CD4-positive, alpha-beta T cell (primary cell): ENCODE results near the gene USP32. TPM values are rescaled to one million over a fixed set of nuclear protein-coding genes. Genes with fewer than 3 reads are reported as not detected.
"Not testable (repeated sequence)": the region's sequence is repeated elsewhere in the genome, so short reads cannot be mapped to it uniquely, and the experiment has no call there.

Experiments used
- ATAC-seq: fragments of 200-7000 bp; cut with Tn5 transposase; one replicate; pipeline ENCODE4 v1.10.0; 2022; ENCODE audit warnings: mild to moderate bottlenecking; ENCODE audit not compliant: poor library complexity
- CTCF ChIA-PET: fragments of 350-600 bp; sonication (Branson Sonifier 250); formaldehyde crosslinking; loops from one replicate; lab custom pipeline; 2021; ENCODE audit warnings: antibody characterized with exemption, inconsistent platforms; lab: Charles Lee
- POLR2A ChIA-PET: fragments of 350-600 bp; sonication (Branson Sonifier 250); formaldehyde crosslinking; loops from one replicate; lab custom pipeline; 2021; ENCODE audit warnings: antibody characterized with exemption, inconsistent platforms; lab: Charles Lee
- DNase-seq, 14 experiments: peaks; one replicate each; pipeline ENCODE4 v3.0.0-alpha.2; 2013 to 2020; ENCODE audit warnings: mixed read lengths in 2 of 14
- H3K27ac ChIP-seq, 2 donors: one replicate each; pipeline versions ENCODE4 v1.5.1 to v1.7.0; 2013; ENCODE audit warnings: low read length in 2 of 2, low read depth in 1 of 2, mild to moderate bottlenecking in 1 of 2
- H3K27me3 ChIP-seq, 2 experiments: 1 replicate in 1 of 2; 2 replicates in 1 of 2; pipeline versions ENCODE4 v1.6.1 to v1.7.0; 2013; ENCODE audit warnings: low read length in 2 of 2, control low read depth in 1 of 2, mild to moderate bottlenecking in 1 of 2, moderate library complexity in 1 of 2; ENCODE audit not compliant: insufficient read depth in 2 of 2, control insufficient read depth in 1 of 2
- H3K36me3 ChIP-seq: one replicate; pipeline ENCODE4 v1.6.1; 2013; ENCODE audit warnings: low read length, control low read depth; ENCODE audit not compliant: insufficient read depth
- H3K4me1 ChIP-seq: one replicate; pipeline ENCODE4 v1.6.1; 2013; ENCODE audit warnings: low read length, control low read depth; ENCODE audit not compliant: insufficient read depth
- H3K4me3 ChIP-seq: one replicate; pipeline ENCODE4 v1.5.1; 2013; ENCODE audit warnings: mild to moderate bottlenecking, low read length, moderate library complexity
- H3K9me3 ChIP-seq, 2 experiments: 1 replicate in 1 of 2; 2 replicates in 1 of 2; pipeline versions ENCODE4 v1.6.1 to v1.7.0; 2013; ENCODE audit warnings: low read length in 2 of 2, mild to moderate bottlenecking in 2 of 2, control low read depth in 1 of 2, moderate library complexity in 1 of 2; ENCODE audit not compliant: control insufficient read depth in 1 of 2, insufficient read depth in 1 of 2
- H3K27ac Mint-ChIP-seq: one replicate; pipeline ENCODE4 v1.8.0; 2020; ENCODE audit warnings: mixed read lengths
- H3K27me3 Mint-ChIP-seq: one replicate; pipeline ENCODE4 v1.8.0; 2021; ENCODE audit warnings: mixed read lengths
- H3K36me3 Mint-ChIP-seq: one replicate; pipeline ENCODE4 v1.8.0; 2021; ENCODE audit warnings: low read depth, mixed read lengths
- H3K4me1 Mint-ChIP-seq: one replicate; pipeline ENCODE4 v1.8.0; 2021; ENCODE audit warnings: low read depth, mixed read lengths
- H3K4me3 Mint-ChIP-seq: one replicate; pipeline ENCODE4 v1.8.0; 2020; ENCODE audit warnings: mild to moderate bottlenecking, mixed read lengths
- H3K9me3 Mint-ChIP-seq: one replicate; pipeline ENCODE4 v1.8.0; 2020; ENCODE audit warnings: mixed read lengths
- intact Hi-C, 2 experiments: fragments of 100-400 bp; cut with DNase I in 1 of 2; cut with micrococcal nuclease in 1 of 2; formaldehyde crosslinking; loops; one replicate each; pipeline versions ENCODE4 v1.15.1 to v1.9.0; 2023 to 2025; cut with DNase I, micrococcal nuclease
- total RNA-seq, 174 experiments: library from RNA in 2 of 174; stranded (reverse) in 2 of 174; gene quantifications; one replicate each; pipeline ENCODE4 v1.2.3 and lab custom pipeline; 2021 to 2026
- TF ChIP-seq, protein P1 (sequence below): fragments of 200-600 bp; IDR thresholded peaks from one replicate; pipeline ENCODE4 v1.8.0; 2022; ENCODE audit warnings: antibody characterized with exemption, mild to moderate bottlenecking

The USP32 gene
- total RNA-seq, 2 experiments from 2014 or later = 23.9 to 24.7 TPM

GRCh38 chr17:60188759-60189158 lies 203.2 kb downstream of the USP32 start:
- Histone ChIP-seq H3K36me3 (peaks cover 36% of the 10 kb centered on the region), H3K27ac (no peak overlapping the region), H3K27me3 (no peaks in the 10 kb centered on the region), H3K9me3 (no peaks in the 10 kb centered on the region), H3K4me1 (no peaks in the 10 kb centered on the region), H3K4me3 (no peak overlapping the region)
- H3K4me3 Mint-ChIP-seq = no peak overlapping the region
- POLR2A ChIA-PET = no interaction called here
- intact Hi-C loops = no loop called here
- ATAC-seq (no peak), DNase-seq (no peak)
- peaks cover 83% of the 10 kb centered on the region for H3K36me3 Mint-ChIP-seq
- no peaks in the 10 kb centered on the region for H3K4me1 Mint-ChIP-seq
- TF ChIP-seq, protein P1, sequence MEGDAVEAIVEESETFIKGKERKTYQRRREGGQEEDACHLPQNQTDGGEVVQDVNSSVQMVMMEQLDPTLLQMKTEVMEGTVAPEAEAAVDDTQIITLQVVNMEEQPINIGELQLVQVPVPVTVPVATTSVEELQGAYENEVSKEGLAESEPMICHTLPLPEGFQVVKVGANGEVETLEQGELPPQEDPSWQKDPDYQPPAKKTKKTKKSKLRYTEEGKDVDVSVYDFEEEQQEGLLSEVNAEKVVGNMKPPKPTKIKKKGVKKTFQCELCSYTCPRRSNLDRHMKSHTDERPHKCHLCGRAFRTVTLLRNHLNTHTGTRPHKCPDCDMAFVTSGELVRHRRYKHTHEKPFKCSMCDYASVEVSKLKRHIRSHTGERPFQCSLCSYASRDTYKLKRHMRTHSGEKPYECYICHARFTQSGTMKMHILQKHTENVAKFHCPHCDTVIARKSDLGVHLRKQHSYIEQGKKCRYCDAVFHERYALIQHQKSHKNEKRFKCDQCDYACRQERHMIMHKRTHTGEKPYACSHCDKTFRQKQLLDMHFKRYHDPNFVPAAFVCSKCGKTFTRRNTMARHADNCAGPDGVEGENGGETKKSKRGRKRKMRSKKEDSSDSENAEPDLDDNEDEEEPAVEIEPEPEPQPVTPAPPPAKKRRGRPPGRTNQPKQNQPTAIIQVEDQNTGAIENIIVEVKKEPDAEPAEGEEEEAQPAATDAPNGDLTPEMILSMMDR = no peak
- no peaks in the 10 kb centered on the region for H3K27me3 Mint-ChIP-seq
- H3K27ac Mint-ChIP-seq = no peak overlapping the region
- no peaks in the 10 kb centered on the region for H3K9me3 Mint-ChIP-seq
- CTCF ChIA-PET = no interaction called here

DNA sequence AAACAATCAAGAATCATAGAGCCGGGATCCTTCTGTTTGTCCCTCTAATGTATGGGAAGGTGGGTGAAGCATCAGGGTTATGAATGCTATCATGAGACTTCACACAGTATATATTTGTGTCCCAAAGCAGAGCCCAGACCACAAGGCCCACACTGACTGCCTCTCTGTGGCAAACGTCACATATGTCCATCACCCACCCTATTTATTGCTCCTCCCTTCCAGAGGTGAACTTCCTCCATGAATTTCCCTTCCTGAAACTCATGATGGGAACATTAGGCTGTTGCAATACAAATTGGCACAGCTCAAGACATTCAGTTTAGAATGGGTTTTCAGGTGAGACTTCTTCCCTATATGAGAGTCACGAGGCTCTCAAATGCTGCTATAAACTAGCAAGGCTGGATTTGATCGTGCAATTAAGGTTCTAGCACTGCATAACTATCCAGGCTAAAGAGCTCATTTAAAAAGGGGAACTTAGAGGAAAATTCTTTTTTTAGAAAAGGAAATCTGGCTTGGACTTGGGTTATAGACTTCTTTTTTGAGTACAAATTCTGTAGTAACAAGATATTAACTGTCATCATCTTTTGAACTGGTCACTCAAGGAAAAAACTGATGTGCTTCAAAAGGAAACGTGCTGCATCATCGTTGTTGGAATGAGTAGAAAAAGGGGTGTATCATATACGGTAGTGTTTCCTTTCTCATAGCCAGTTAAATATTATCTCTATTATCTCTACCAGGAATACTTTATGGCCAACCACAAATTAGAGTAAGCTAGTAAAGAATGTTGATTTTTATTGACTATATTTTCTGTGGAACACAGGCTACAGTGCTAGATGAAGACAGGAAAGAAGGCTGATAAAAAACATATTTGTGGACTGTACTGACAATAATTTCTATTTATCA lies 204.8 kb downstream of the USP32 start:
- H3K27me3 Mint-ChIP-seq, CTCF ChIA-PET, H3K4me3 ChIP-seq, H3K27me3 ChIP-seq, H3K27ac ChIP-seq, H3K4me3 Mint-ChIP-seq, H3K27ac Mint-ChIP-seq, H3K4me1 Mint-ChIP-seq, POLR2A ChIA-PET, DNase-seq, intact Hi-C loops, H3K4me1 ChIP-seq, H3K9me3 ChIP-seq, H3K9me3 Mint-ChIP-seq, ATAC-seq: not testable (repeated sequence)
- peaks cover 33% of the 10 kb centered on the region for H3K36me3 ChIP-seq
- H3K36me3 Mint-ChIP-seq = peaks cover 83% of the 10 kb centered on the region

- H3K4me3 Mint-ChIP-seq, H3K4me3 ChIP-seq, H3K27ac Mint-ChIP-seq, POLR2A ChIA-PET, ATAC-seq, intact Hi-C loops, H3K27me3 ChIP-seq, DNase-seq, H3K4me1 Mint-ChIP-seq, H3K27ac ChIP-seq, H3K4me1 ChIP-seq, H3K9me3 Mint-ChIP-seq, CTCF ChIA-PET, H3K9me3 ChIP-seq, H3K27me3 Mint-ChIP-seq: not testable (repeated sequence)
- H3K36me3 ChIP-seq = peaks cover 29% of the 10 kb centered on the region
- peaks cover 83% of the 10 kb centered on the region for H3K36me3 Mint-ChIP-seq
Measured at GRCh38 chr17:60186372-60186771, 205.6 kb downstream of the USP32 start.

DNA sequence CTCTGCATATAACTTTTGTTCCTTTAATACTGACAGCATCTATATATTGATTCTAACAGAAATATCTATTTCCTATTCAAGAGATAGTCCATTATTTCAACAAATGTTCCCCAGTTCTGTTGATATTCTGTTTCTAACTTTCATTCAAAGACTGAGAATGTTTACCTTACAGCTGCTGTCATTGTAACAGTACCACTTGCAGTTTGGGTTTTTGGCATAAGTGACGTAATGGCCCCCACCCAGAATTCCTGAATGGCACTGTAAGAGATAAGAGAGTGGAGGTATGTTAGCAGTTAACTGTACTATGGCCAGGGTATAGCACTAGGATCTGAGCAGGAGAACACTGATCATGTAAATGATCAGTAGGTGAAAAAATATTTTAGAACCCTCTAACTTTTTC lies 211.6 kb downstream of the USP32 start:
- DNase-seq, H3K9me3 Mint-ChIP-seq, H3K4me1 ChIP-seq, H3K4me1 Mint-ChIP-seq, H3K27me3 Mint-ChIP-seq, H3K27me3 ChIP-seq, H3K4me3 Mint-ChIP-seq, CTCF ChIA-PET, H3K27ac Mint-ChIP-seq, H3K4me3 ChIP-seq, H3K27ac ChIP-seq, ATAC-seq, POLR2A ChIA-PET, H3K9me3 ChIP-seq, intact Hi-C loops: not testable (repeated sequence)
- H3K36me3 Mint-ChIP-seq = peaks cover 64% of the 10 kb centered on the region
- peaks cover 29% of the 10 kb centered on the region for H3K36me3 ChIP-seq

GRCh38 chr17:60178180-60178579 lies 213.8 kb downstream of the USP32 start:
- POLR2A ChIA-PET, H3K27ac Mint-ChIP-seq, ATAC-seq: not testable (repeated sequence)

GRCh38 chr17:60176763-60177162 lies 215.2 kb downstream of the USP32 start:
- H3K4me1 ChIP-seq, H3K27ac ChIP-seq, intact Hi-C loops, H3K27me3 Mint-ChIP-seq, H3K27ac Mint-ChIP-seq, H3K4me3 ChIP-seq, H3K4me3 Mint-ChIP-seq, H3K4me1 Mint-ChIP-seq, H3K9me3 Mint-ChIP-seq, POLR2A ChIA-PET, H3K27me3 ChIP-seq, CTCF ChIA-PET, DNase-seq, ATAC-seq, H3K9me3 ChIP-seq: not testable (repeated sequence)
- H3K36me3 Mint-ChIP-seq = peaks cover 34% of the 10 kb centered on the region
- H3K36me3 ChIP-seq = peaks cover 15% of the 10 kb centered on the region

More at GRCh38 chr17:60178180-60178579, 213.8 kb downstream of the USP32 start:
- intact Hi-C loops, H3K4me3 Mint-ChIP-seq, H3K27ac ChIP-seq, H3K9me3 ChIP-seq, DNase-seq, H3K27me3 Mint-ChIP-seq, H3K4me3 ChIP-seq, H3K27me3 ChIP-seq, H3K4me1 Mint-ChIP-seq, H3K9me3 Mint-ChIP-seq, H3K4me1 ChIP-seq: not testable (repeated sequence)
- H3K36me3 ChIP-seq = peaks cover 20% of the 10 kb centered on the region
- peaks cover 44% of the 10 kb centered on the region for H3K36me3 Mint-ChIP-seq
- CTCF ChIA-PET = interaction anchor here (0.6 kb wide), 1 partner anchor 126 kb away, joined by 3 read pairs; no protein-coding TSS in a partner anchor
